Body of pancreas (tissue), 4 donors: ENCODE data around the gene PITPNC1.

ENCODE experiments used
- CTCF ChIP-seq, 7 experiments: fragments of 450-650 bp in 4 of 7; fragments of 200-600 bp in 3 of 7; sonication (generic) in 3 of 7; IDR thresholded peaks; one replicate each; pipeline ENCODE4 v1.5.1; 2016 to 2019; ENCODE audit warnings: antibody characterized with exemption in 7 of 7
- POLR2A ChIP-seq, 3 donors: fragments of 450-650 bp; IDR thresholded peaks; one replicate each; pipeline ENCODE4 v1.6.1; 2016; ENCODE audit warnings: antibody characterized with exemption in 3 of 3, mild to moderate bottlenecking in 2 of 3

GRCh38 chr17:67377488-67378453, 690 bp downstream of the PITPNC1 start:
- TF ChIP-seq POLR2A (IDR thresholded peaks at IDR 0.05) (peak in 1 of 3 donors; percentile 13), CTCF (IDR thresholded peaks at IDR 0.05) (peak in 4 of 7 experiments; percentile 14 to 52 (median 30))
